PC-3 (cell line): Measurements from ENCODE around the gene ZNF425.

Experiments
- CTCF ChIP-seq: fragments of 300-600 bp; sonication (generic); conservative IDR thresholded peaks from 2 replicates; pipeline ENCODE4 v1.5.1; 2017; ENCODE audit warnings: antibody characterized with exemption, low read depth, mild to moderate bottlenecking, low read length
- EZH2 ChIP-seq: fragments of 300-600 bp; sonication (generic); IDR thresholded peaks from one replicate; pipeline ENCODE4 v1.6.1; 2017; ENCODE audit warnings: antibody characterized with exemption, mild to moderate bottlenecking, low read length; ENCODE audit not compliant: unreplicated experiment
- EZH2phosphoT487 ChIP-seq: fragments of 300-600 bp; sonication (generic); IDR thresholded peaks from 2 replicates; pipeline ENCODE4 v1.6.1; 2018; ENCODE audit warnings: mild to moderate bottlenecking, antibody characterized with exemption, low read length, borderline replicate concordance

GRCh38 chr7:149156898-149157297 lies 30.8 kb upstream of the ZNF425 start:
- TF ChIP-seq EZH2phosphoT487 (no peak), CTCF (no peak), EZH2 (no peak)
